Activated naive CD4-positive, alpha-beta T cell treated with Interleukin-2 at 50 U/mL for 16 hours (primary cell): ENCODE data around the gene ST8SIA2.
"Not testable (repeated sequence)": the region's sequence is repeated elsewhere in the genome, so short reads cannot be mapped to it uniquely, and the experiment has no call there.

Experiments used
- DNase-seq: peaks from one replicate; pipeline ENCODE4 v3.0.0-alpha.2; 2020

The ST8SIA2 gene

GRCh38 chr15:92444631-92445030 lies 51.0 kb downstream of the ST8SIA2 start:
- DNase-seq = no peak

- no peak for DNase-seq
Measured at GRCh38 chr15:92448370-92448769, 54.7 kb downstream of the ST8SIA2 start.

- DNase-seq = no peak
Measured at GRCh38 chr15:92449476-92449875, 55.8 kb downstream of the ST8SIA2 start.

DNA sequence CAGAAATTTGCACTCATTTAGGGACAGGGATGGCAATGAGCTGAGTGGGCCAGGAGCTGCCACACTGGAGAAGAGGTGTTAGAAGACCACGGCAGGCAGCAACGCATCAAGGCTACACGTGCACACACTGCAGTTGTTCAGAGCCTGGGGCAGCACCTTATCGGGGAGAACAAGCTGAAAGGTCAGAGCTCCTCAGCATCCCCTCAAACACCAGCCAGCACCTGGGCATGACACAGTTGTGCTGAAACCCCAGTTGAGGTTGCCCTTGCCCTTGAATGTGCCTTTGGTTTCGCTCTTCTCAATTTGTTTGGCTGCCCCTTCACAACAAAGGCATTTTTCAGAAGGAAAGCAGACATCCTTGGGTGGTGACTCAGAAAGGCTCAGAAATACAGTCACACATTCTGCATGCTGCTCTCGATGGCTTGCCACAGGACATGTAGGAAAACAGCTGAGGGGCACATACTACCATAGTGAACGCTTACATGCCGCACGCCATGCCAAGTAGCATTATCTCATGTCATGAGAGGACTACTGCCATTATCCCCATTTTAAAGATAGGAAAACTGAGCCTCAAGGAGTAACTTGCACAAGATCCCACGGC lies 57.6 kb downstream of the ST8SIA2 start:
- DNase-seq = no peak

- no peak for DNase-seq
Measured at GRCh38 chr15:92452143-92452542, 58.5 kb downstream of the ST8SIA2 start.

GRCh38 chr15:92453607-92454006 lies 59.9 kb downstream of the ST8SIA2 start:
- no peak for DNase-seq

DNA sequence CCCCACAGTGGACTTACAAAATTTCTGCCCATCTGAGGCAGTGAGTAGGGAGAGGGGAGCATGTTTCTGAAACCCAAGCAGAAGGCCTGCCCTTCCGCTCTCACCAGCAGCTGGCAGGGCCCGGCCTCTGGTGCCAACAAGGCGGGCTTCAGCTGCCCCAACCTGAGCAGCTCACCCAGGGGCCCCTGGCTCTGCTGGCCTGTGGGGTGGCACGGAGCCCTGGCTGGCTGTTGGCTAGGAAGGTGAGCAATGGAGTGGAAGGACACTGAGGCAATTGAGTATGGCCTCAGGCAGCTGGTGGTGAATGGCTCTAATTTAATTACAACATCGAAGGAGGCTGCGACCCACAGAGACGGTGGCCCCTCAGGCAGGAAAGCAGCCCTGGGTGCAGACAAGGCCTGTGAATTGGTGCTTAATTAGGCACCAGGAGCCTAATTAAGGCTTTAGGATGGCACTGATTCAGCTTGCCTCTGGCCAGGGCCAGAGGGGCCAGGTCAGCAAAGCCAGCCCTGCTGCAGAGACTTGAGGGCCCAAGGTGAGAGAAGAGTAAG lies 60.9 kb downstream of the ST8SIA2 start:
- DNase-seq = no peak

GRCh38 chr15:92455271-92455670 lies 61.6 kb downstream of the ST8SIA2 start:
- no peak for DNase-seq

GRCh38 chr15:92457471-92458041 lies 63.9 kb downstream of the ST8SIA2 start:
- DNase-seq = no peak

DNA sequence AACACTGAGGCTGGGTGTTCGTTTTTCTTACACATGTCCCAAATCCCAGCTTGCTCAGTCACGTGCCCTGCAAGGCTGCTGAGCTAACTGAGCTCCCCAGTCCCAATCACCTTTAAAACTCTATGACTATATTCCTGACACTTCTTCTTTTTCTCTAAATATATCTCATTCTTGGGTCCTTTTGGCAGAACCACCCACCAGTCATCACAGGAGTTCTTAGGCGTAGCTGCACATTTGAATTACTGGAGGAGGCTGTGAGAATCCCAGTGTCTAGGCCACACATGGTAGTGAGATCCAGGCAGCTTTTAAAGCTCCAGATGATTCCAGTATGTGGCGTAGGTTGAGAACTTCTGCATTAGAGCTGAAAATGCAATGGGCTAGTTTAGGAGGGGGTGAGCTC lies 66.3 kb downstream of the ST8SIA2 start:
- no peak for DNase-seq

- DNase-seq = no peak
Measured at GRCh38 chr15:92462424-92463125, 68.9 kb downstream of the ST8SIA2 start.

- no peak for DNase-seq
Measured at GRCh38 chr15:92463352-92463751, 69.7 kb downstream of the ST8SIA2 start.

GRCh38 chr15:92463826-92464225 lies 70.1 kb downstream of the ST8SIA2 start:
- no peak for DNase-seq

- DNase-seq = no peak
Measured at GRCh38 chr15:92466834-92467233, 73.2 kb downstream of the ST8SIA2 start.

DNA sequence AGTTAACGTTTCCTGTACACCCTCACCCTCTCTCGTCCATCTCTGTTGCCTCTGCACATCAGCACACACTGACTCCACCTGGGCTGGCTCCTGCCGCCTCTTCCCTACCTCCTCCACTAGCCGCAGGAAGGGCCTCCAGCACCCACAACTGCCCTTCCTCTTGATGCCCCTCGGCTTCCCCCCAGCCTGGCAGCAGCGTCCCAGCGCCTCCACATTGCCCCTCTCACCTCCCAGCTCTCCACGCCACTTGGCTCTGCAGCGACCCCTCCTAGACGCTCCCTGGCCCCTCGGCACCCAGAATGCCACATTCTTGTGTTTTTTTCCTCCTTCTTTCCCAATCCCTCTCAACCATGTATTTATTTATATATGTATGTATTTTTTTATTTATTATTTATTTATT lies 73.6 kb downstream of the ST8SIA2 start:
- no peak for DNase-seq

GRCh38 chr15:92468991-92469390 lies 75.3 kb downstream of the ST8SIA2 start:
- DNase-seq = no peak

DNA sequence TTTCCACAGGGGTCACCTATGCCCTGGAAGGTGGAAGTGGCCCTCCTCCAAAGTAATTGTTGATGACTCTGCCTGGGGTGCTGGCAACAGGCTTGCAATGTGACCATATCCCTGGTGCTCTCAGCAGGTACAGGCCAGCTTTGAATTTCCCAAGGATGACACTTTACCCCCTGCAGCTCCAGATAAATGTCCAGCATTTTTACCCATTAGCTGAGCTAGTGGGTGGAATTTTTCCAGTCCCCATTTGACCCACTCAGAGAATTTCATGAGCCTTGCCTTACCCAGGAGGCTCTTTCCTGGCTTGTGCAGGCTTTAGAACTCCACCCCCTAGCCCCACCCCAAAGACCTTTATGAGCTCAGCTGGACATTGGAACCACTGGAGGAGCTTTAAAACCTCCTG lies 77.6 kb downstream of the ST8SIA2 start:
- no peak for DNase-seq

- DNase-seq = no peak
Measured at GRCh38 chr15:92473756-92474155, 80.1 kb downstream of the ST8SIA2 start.

- DNase-seq = not testable (repeated sequence)
Measured at GRCh38 chr15:92479730-92480129, 86.0 kb downstream of the ST8SIA2 start.

DNA sequence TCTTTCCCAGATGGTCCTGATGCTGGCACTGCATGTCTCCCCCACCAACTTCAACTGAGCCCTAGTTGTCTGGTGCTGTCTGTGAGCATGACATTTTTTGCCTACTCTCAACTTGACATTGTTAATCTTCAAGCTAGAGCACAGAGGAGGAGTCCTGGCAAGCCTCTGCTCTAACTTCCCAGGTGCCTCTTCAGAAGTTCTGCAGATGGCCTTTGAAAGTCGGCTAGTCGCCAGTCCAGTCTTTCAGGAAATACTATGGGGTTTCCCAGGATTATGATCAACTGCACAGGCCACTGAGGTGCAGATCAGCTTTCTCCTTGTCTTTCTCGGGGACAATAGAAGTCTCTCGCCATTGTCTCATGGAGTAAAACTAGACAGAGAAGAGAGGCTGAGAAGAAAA lies 86.7 kb downstream of the ST8SIA2 start:
- no peak for DNase-seq

- no peak for DNase-seq
Measured at GRCh38 chr15:92485441-92485840, 91.8 kb downstream of the ST8SIA2 start.

DNA sequence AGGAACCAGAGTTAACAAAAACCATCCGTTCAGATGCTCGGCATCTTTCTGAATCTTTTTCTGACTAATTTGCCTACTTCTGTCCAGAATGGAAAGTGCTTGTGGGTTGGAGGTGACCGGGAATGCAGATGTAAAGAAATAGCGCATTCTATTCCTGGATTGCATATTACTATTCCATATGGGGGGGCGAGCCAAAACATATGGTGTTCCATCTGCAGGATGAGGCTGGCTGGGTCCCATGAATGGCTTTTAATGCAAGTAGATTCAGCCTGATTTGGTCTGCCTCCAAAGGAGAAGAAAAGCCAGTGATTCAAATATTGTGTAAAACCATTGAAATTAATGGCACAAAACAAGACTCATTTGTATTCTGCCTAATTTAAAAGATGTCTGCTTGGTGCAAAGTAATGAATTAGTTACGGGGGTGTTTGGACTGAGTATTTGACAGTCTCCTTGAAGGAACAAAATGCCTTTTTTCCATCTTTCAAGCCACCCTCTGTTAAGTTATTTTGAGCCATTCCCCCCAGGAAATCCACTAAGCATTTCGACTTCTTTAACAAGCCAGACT lies 99.0 kb downstream of the ST8SIA2 start:
- no peak for DNase-seq

- no peak for DNase-seq
Measured at GRCh38 chr15:92494806-92495336, 101.2 kb downstream of the ST8SIA2 start.

GRCh38 chr15:92495446-92495845 lies 101.8 kb downstream of the ST8SIA2 start:
- no peak for DNase-seq
